GM12892 (cell line): ENCODE measurements around the gene LHFPL5.

ENCODE experiments used
- POLR2A ChIP-seq: IDR thresholded peaks from 2 replicates; pipeline ENCODE4 v1.6.1; 2011; ENCODE audit warnings: low read depth, low read length, control low read depth
- POLR2AphosphoS5 ChIP-seq: IDR thresholded peaks from 2 replicates; pipeline ENCODE4 v1.6.1; 2011; ENCODE audit warnings: low read depth, low read length, control low read depth
- TAF1 ChIP-seq: IDR thresholded peaks from 2 replicates; pipeline ENCODE4 v1.6.1; 2011; ENCODE audit warnings: low read depth, mild to moderate bottlenecking, control low read depth, low read length, borderline replicate concordance

- TF ChIP-seq POLR2AphosphoS5, result no peak
- TF ChIP-seq POLR2A, result no peak
- TF ChIP-seq TAF1, result no peak
These were observed 19.5 kb downstream of the LHFPL5 start for GRCh38 chr6:35824552-35825192.
